GM23338 (cell line): ENCODE measurements around the gene NKAIN2.

Experiments used
- EZH2 ChIP-seq: fragments of 200-600 bp; sonication (generic); IDR thresholded peaks from one replicate; pipeline ENCODE4 v1.8.0; 2017; ENCODE audit warnings: antibody characterized with exemption, mild to moderate bottlenecking, low read depth; ENCODE audit not compliant: unreplicated experiment
- ZNF114 ChIP-seq: fragments of 250-450 bp; sonication (Bioruptor Pico); IDR thresholded peaks from 2 replicates; pipeline ENCODE4 v1.5.0; 2020; ENCODE audit warnings: mild to moderate bottlenecking, moderate library complexity
- TF ChIP-seq, protein P1 (sequence below), 2 experiments: fragments of 200-600 bp in 1 of 2; sonication (generic) in 1 of 2; conservative IDR thresholded peaks; 2 replicates each; pipeline versions ENCODE4 v1.5.1 to v1.6.1; 2016 to 2017; ENCODE audit warnings: antibody characterized with exemption in 2 of 2, low read depth in 2 of 2, mild to moderate bottlenecking in 2 of 2, moderate library complexity in 1 of 2
- TF ChIP-seq, protein P2 (sequence below): IDR thresholded peaks from one replicate; pipeline ENCODE4 v1.6.1; 2018; ENCODE audit warnings: antibody characterized with exemption; ENCODE audit not compliant: unreplicated experiment

DNA sequence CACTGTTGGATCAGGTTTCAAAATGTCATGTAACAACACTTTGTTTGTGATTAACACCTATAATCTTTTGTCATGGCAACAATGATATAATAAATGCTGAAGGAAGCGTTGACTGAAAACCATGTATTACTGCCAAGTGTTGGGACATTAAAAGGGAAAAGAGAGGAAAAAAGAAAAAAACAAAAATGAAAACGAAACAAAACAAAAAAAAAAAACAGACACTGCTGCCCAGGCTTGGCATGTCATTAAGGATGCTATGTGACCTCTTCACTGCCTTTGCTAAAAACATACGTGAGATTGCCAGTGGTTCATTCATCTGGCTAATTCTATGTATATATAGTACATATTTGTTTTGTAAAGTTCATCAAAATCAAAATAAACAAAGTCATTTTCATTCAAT, 641.9 kb downstream of the NKAIN2 start:
- TF ChIP-seq EZH2 (no peak), ZNF114 (CRISPR knock-in tag) (no peak)
- TF ChIP-seq, protein P1, sequence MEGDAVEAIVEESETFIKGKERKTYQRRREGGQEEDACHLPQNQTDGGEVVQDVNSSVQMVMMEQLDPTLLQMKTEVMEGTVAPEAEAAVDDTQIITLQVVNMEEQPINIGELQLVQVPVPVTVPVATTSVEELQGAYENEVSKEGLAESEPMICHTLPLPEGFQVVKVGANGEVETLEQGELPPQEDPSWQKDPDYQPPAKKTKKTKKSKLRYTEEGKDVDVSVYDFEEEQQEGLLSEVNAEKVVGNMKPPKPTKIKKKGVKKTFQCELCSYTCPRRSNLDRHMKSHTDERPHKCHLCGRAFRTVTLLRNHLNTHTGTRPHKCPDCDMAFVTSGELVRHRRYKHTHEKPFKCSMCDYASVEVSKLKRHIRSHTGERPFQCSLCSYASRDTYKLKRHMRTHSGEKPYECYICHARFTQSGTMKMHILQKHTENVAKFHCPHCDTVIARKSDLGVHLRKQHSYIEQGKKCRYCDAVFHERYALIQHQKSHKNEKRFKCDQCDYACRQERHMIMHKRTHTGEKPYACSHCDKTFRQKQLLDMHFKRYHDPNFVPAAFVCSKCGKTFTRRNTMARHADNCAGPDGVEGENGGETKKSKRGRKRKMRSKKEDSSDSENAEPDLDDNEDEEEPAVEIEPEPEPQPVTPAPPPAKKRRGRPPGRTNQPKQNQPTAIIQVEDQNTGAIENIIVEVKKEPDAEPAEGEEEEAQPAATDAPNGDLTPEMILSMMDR (conservative IDR thresholded peaks at IDR 0.05; ENCODE audit: low read depth in 2 of 2), result no peak
- TF ChIP-seq, protein P2, sequence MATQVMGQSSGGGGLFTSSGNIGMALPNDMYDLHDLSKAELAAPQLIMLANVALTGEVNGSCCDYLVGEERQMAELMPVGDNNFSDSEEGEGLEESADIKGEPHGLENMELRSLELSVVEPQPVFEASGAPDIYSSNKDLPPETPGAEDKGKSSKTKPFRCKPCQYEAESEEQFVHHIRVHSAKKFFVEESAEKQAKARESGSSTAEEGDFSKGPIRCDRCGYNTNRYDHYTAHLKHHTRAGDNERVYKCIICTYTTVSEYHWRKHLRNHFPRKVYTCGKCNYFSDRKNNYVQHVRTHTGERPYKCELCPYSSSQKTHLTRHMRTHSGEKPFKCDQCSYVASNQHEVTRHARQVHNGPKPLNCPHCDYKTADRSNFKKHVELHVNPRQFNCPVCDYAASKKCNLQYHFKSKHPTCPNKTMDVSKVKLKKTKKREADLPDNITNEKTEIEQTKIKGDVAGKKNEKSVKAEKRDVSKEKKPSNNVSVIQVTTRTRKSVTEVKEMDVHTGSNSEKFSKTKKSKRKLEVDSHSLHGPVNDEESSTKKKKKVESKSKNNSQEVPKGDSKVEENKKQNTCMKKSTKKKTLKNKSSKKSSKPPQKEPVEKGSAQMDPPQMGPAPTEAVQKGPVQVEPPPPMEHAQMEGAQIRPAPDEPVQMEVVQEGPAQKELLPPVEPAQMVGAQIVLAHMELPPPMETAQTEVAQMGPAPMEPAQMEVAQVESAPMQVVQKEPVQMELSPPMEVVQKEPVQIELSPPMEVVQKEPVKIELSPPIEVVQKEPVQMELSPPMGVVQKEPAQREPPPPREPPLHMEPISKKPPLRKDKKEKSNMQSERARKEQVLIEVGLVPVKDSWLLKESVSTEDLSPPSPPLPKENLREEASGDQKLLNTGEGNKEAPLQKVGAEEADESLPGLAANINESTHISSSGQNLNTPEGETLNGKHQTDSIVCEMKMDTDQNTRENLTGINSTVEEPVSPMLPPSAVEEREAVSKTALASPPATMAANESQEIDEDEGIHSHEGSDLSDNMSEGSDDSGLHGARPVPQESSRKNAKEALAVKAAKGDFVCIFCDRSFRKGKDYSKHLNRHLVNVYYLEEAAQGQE, result no peak
